IMR-90 (cell line): Measurements from ENCODE around the gene TCF7L2. TPM values are rescaled to one million over a fixed set of nuclear protein-coding genes. Genes with fewer than 3 reads are reported as not detected.

Source experiments
- ATAC-seq: fragments of 200-7000 bp; cut with Tn5 transposase; 2 replicates; pipeline ENCODE4 v1.9.1; 2020; ENCODE audit warnings: low read depth, mild to moderate bottlenecking, moderate library complexity
- BruUV-seq: library from RNA; stranded (reverse); fragments of 400-500 nt; replicated peaks from 2 replicates; lab custom pipeline; 2021; lab: Mats Ljungman, UMichigan
- CTCF ChIA-PET: fragments of 300-600 bp; formaldehyde crosslinking; extraction: SDS; loops from one replicate; lab custom pipeline; 2021; ENCODE audit warnings: antibody characterized with exemption; lab: Yijun Ruan, JAX
- POLR2A ChIA-PET: fragments of 300-600 bp; sonication (Branson Sonifier 250); formaldehyde crosslinking; loops from one replicate; lab custom pipeline; 2022; ENCODE audit warnings: antibody characterized with exemption; ENCODE audit not compliant: unreplicated experiment; lab: Charles Lee
- DNase-seq: peaks from one replicate; pipeline ENCODE4 v3.0.0; 2013
- H2AFZ ChIP-seq: replicated peaks from 2 replicates; pipeline ENCODE3; 2013; ENCODE audit warnings: low read length, mild to moderate bottlenecking; ENCODE audit not compliant: poor library complexity
- H2AK5ac ChIP-seq: 2 replicates; pipeline ENCODE4 v1.6.1; 2013; ENCODE audit warnings: low read depth, low read length, inconsistent platforms
- H2AK9ac ChIP-seq: replicated peaks from 2 replicates; pipeline ENCODE3; 2013; ENCODE audit warnings: mild to moderate bottlenecking, low read depth, low read length, moderate library complexity; ENCODE audit not compliant: poor library complexity
- H2BK120ac ChIP-seq: 2 replicates; pipeline ENCODE4 v1.6.1; 2013; ENCODE audit warnings: low read depth, low read length, inconsistent platforms
- H2BK15ac ChIP-seq: 3 replicates; pipeline ENCODE4 v1.6.1; 2013; ENCODE audit warnings: low read depth, low read length, inconsistent platforms
- H2BK20ac ChIP-seq: 2 replicates; pipeline ENCODE4 v1.6.1; 2013; ENCODE audit warnings: low read depth, mild to moderate bottlenecking, inconsistent platforms, low read length, moderate library complexity
- H2BK5ac ChIP-seq: 2 replicates; pipeline ENCODE4 v1.6.1; 2013; ENCODE audit warnings: mild to moderate bottlenecking, low read depth, low read length, inconsistent platforms; ENCODE audit not compliant: poor library complexity, severe bottlenecking
- H3K14ac ChIP-seq: replicated peaks from 2 replicates; pipeline ENCODE4 v1.6.1; 2013; ENCODE audit warnings: low read depth, low read length, inconsistent platforms
- H3K18ac ChIP-seq: 2 replicates; pipeline ENCODE4 v1.6.1; 2013; ENCODE audit warnings: low read depth, low read length, control low read depth
- H3K23ac ChIP-seq: 2 replicates; pipeline ENCODE4 v1.6.1; 2013; ENCODE audit warnings: low read depth, low read length, inconsistent platforms
- H3K27ac ChIP-seq: 2 replicates; pipeline ENCODE4 v1.5.1; 2013; ENCODE audit warnings: mild to moderate bottlenecking, control low read depth, low read length; ENCODE audit not compliant: insufficient read depth
- H3K27me3 ChIP-seq: 2 replicates; pipeline ENCODE4 v1.6.1; 2013; ENCODE audit warnings: low read length; ENCODE audit not compliant: control insufficient read depth, insufficient read depth
- H3K36me3 ChIP-seq: 2 replicates; pipeline ENCODE4 v1.6.1; 2013; ENCODE audit warnings: low read length, mixed read lengths; ENCODE audit not compliant: control insufficient read depth, insufficient read depth
- H3K4ac ChIP-seq: 2 replicates; pipeline ENCODE4 v1.6.1; 2013; ENCODE audit warnings: low read depth, low read length, inconsistent platforms
- H3K4me1 ChIP-seq: 2 replicates; pipeline ENCODE4 v1.6.1; 2013; ENCODE audit warnings: low read length, mixed read lengths; ENCODE audit not compliant: control insufficient read depth, insufficient read depth
- H3K4me2 ChIP-seq: 2 replicates; pipeline ENCODE4 v1.6.1; 2013; ENCODE audit warnings: low read depth, mild to moderate bottlenecking, control low read depth, low read length, moderate library complexity
- H3K4me3 ChIP-seq: 2 replicates; pipeline ENCODE4 v1.5.1; 2013; ENCODE audit warnings: low read depth, mild to moderate bottlenecking, control low read depth, low read length, moderate library complexity; ENCODE audit not compliant: insufficient read depth
- H3K56ac ChIP-seq: 2 replicates; pipeline ENCODE4 v1.6.1; 2013; ENCODE audit warnings: low read length, inconsistent platforms; ENCODE audit not compliant: insufficient read depth; ENCODE audit errors: extremely low read depth
- H3K79me1 ChIP-seq, 2 experiments: 2 replicates each; pipeline ENCODE4 v1.6.1; 2013; ENCODE audit warnings: low read length in 2 of 2, inconsistent platforms in 1 of 2, low read depth in 1 of 2
- H3K9ac ChIP-seq: 2 replicates; pipeline ENCODE4 v1.6.1; 2013; ENCODE audit warnings: low read depth, low read length, control low read depth
- H3K9me1 ChIP-seq: 2 replicates; pipeline ENCODE4 v1.6.1; 2013; ENCODE audit warnings: low read length, inconsistent platforms; ENCODE audit not compliant: insufficient read depth
- H3K9me3 ChIP-seq: 2 replicates; pipeline ENCODE4 v1.6.1; 2013; ENCODE audit warnings: low read length; ENCODE audit not compliant: control insufficient read depth, insufficient read depth
- H4K20me1 ChIP-seq: 2 replicates; pipeline ENCODE4 v1.6.1; 2013; ENCODE audit warnings: low read length, inconsistent platforms; ENCODE audit not compliant: insufficient read depth
- H4K5ac ChIP-seq: 2 replicates; pipeline ENCODE4 v1.6.1; 2013; ENCODE audit warnings: mild to moderate bottlenecking, low read depth, low read length, control low read depth
- H4K8ac ChIP-seq, 2 experiments: 2 replicates each; pipeline ENCODE4 v1.6.1; 2013; ENCODE audit warnings: low read depth in 2 of 2, low read length in 2 of 2, control low read depth in 1 of 2, inconsistent platforms in 1 of 2
- H4K91ac ChIP-seq: 2 replicates; pipeline ENCODE4 v1.6.1; 2013; ENCODE audit warnings: low read depth, low read length, inconsistent platforms; ENCODE audit not compliant: insufficient read depth
- BHLHE40 ChIP-seq: fragments of 150-350 bp; IDR thresholded peaks from 2 replicates; pipeline ENCODE4 v1.6.1; 2016; ENCODE audit warnings: mild to moderate bottlenecking, low read depth, low read length
- CEBPB ChIP-seq: IDR thresholded peaks from 2 replicates; pipeline ENCODE4 v1.6.1; 2012; ENCODE audit warnings: low read depth, low read length, improper control_type of control experiment
- ELK1 ChIP-seq: fragments of 150-350 bp; IDR thresholded peaks from 2 replicates; pipeline ENCODE4 v1.6.1; 2016; ENCODE audit warnings: low read depth, mild to moderate bottlenecking, low read length, moderate library complexity, borderline replicate concordance
- MAFK ChIP-seq: IDR thresholded peaks from 2 replicates; pipeline ENCODE4 v1.6.1; 2012; ENCODE audit warnings: low read depth, low read length, improper control_type of control experiment
- MAZ ChIP-seq: IDR thresholded peaks from 2 replicates; pipeline ENCODE4 v1.6.1; 2012; ENCODE audit warnings: low read depth, mild to moderate bottlenecking, low read length, improper control_type of control experiment, moderate library complexity, borderline replicate concordance
- MXI1 ChIP-seq: IDR thresholded peaks from 2 replicates; pipeline ENCODE4 v1.6.1; 2012; ENCODE audit warnings: low read depth, mild to moderate bottlenecking, low read length, moderate library complexity, borderline replicate concordance
- POLR2A ChIP-seq: IDR thresholded peaks from 2 replicates; pipeline ENCODE4 v1.6.1; 2012; ENCODE audit warnings: mild to moderate bottlenecking, low read depth, low read length
- RCOR1 ChIP-seq: IDR thresholded peaks from 2 replicates; pipeline ENCODE4 v1.6.1; 2012; ENCODE audit warnings: mild to moderate bottlenecking, low read length, improper control_type of control experiment; ENCODE audit not compliant: insufficient replicate concordance
- RFX5 ChIP-seq: IDR thresholded peaks from 2 replicates; pipeline ENCODE4 v1.8.0; 2012; ENCODE audit warnings: low read depth, mild to moderate bottlenecking, low read length, moderate library complexity
- USF2 ChIP-seq: fragments of 150-350 bp; IDR thresholded peaks from 2 replicates; pipeline ENCODE4 v1.6.1; 2017; ENCODE audit warnings: mild to moderate bottlenecking, antibody characterized with exemption, low read length, low read depth
- WGBS, 2 experiments: methylation state at CpG; one replicate each; pipeline versions ENCODE4 v1.1.5 to v1.1.7; 2013; ENCODE audit warnings: missing lambda C conversion rate in 2 of 2; ENCODE audit not compliant: insufficient read length in 1 of 2; ENCODE audit errors: extremely low coverage in 2 of 2; 5-methylcytosine and 5-hydroxymethylcytosine counted together
- dilution Hi-C: fragments of 300-500 bp; cut with HindIII; formaldehyde crosslinking; loops from one replicate; pipeline ENCODE4 v1.14.3; 2018; ENCODE audit warnings: low sequenced_read_pairs; ENCODE audit not compliant: unreplicated experiment
- in situ Hi-C: fragments of 300-500 bp; cut with MboI; formaldehyde crosslinking; loops from 3 replicates; pipeline ENCODE4 v1.14.3; 2019; ENCODE audit warnings: low sequenced_read_pairs, inconsistent platforms, mixed read lengths
- intact Hi-C: fragments of 100-400 bp; cut with micrococcal nuclease; formaldehyde crosslinking; loops from 2 replicates; pipeline ENCODE4 v1.10.0; 2022
- polyA plus RNA-seq, 3 experiments: library from polyadenylated mRNA; depleted of rRNA; stranded (reverse); fragments of >200 nt; gene quantifications; 2 replicates each; pipeline ENCODE4 v1.2.3, GENCODE V29; 2012; ENCODE audit warnings: low replicate concordance in 1 of 3
- total RNA-seq: library from RNA; depleted of rRNA; stranded (reverse); fragments of >200 nt; gene quantifications from 2 replicates; pipeline ENCODE4 v1.2.3, GENCODE V29; 2012

TCF7L2 gene
- total and polyA plus RNA-seq, 2 of the 4 experiments (the other 2 are of a cell fraction): 1.3 to 12.2 TPM

GRCh38 chr10:113165673-113166072, 215.6 kb downstream of the TCF7L2 start:
- no TSS peak for BruUV-seq
- intact Hi-C loops (no loop called here), in situ Hi-C loops (no loop called here), dilution Hi-C loops (no loop called here)
- no peak overlapping the region for H2AK9ac ChIP-seq
- no peak overlapping the region for H3K9ac ChIP-seq
- no peak overlapping the region for H3K27ac ChIP-seq
- no peaks in the 10 kb centered on the region for H3K4me1 ChIP-seq
- H3K4me3 ChIP-seq: no peak overlapping the region
- no peak overlapping the region for H2BK15ac ChIP-seq
- H3K9me3 ChIP-seq: no peaks in the 10 kb centered on the region
- no peak for ATAC-seq
- no peak overlapping the region for H2AK5ac ChIP-seq
- H3K27me3 ChIP-seq: no peaks in the 10 kb centered on the region
- H4K5ac ChIP-seq: no peak overlapping the region
- no peak overlapping the region for H2AFZ ChIP-seq
- no peak overlapping the region for H3K4ac ChIP-seq
- H4K8ac ChIP-seq: no peak overlapping the region
- H3K36me3 ChIP-seq: peaks cover 25% of the 10 kb centered on the region
- H3K18ac ChIP-seq: no peak overlapping the region
- no peak overlapping the region for H2BK120ac ChIP-seq
- H3K4me2 ChIP-seq: no peak overlapping the region
- no peak for DNase-seq
- H3K79me1 ChIP-seq: no peaks in the 10 kb centered on the region
- TF ChIP-seq MXI1: no peak
- TF ChIP-seq USF2: no peak
- TF ChIP-seq ELK1: no peak
- no peak for TF ChIP-seq POLR2A
- TF ChIP-seq CEBPB: no peak
- TF ChIP-seq MAZ: no peak
- TF ChIP-seq RFX5: no peak
- TF ChIP-seq MAFK: no peak
- no peak for TF ChIP-seq BHLHE40
- no peak for TF ChIP-seq RCOR1
- CTCF ChIA-PET: interaction anchor here (0.7 kb wide), 1 partner anchor 103 kb away, joined by 9 read pairs; no protein-coding TSS in a partner anchor
- H2BK20ac ChIP-seq: no peak overlapping the region
- H3K14ac ChIP-seq: no peak overlapping the region
- no peak overlapping the region for H3K23ac ChIP-seq
- POLR2A ChIA-PET: no interaction called here
- no CpG with 5 or more reads among the region's 20 CpGs for whole genome bisulfite sequencing, 2 experiments
- H4K20me1 ChIP-seq: no peaks in the 10 kb centered on the region
- H3K9me1 ChIP-seq: peaks cover 9% of the 10 kb centered on the region; the same call in 1 of the 2 replicates
- no peak overlapping the region for H3K56ac ChIP-seq
- H4K91ac ChIP-seq: no peak overlapping the region
- no peak overlapping the region for H2BK5ac ChIP-seq
